Ascending aorta (tissue), 2 donors: Measurements from ENCODE around the gene DMPK. TPM values are rescaled to one million over a fixed set of nuclear protein-coding genes. Genes with fewer than 3 reads are reported as not detected.
A peak's percentile ranks its signal among the peaks of the same experiment; 100 is the strongest.

Experiments
- DNase-seq, 2 donors: peaks; one replicate each; pipeline ENCODE4 v3.0.0-alpha.2; 2019; ENCODE audit warnings: low spot score in 2 of 2
- H3K27ac ChIP-seq, 2 donors: fragments of 200-600 bp; sonication (generic); one replicate each; pipeline ENCODE4 v1.5.1; 2016 to 2017; ENCODE audit warnings: mild to moderate bottlenecking in 1 of 2
- H3K27me3 ChIP-seq: fragments of 200-600 bp; sonication (generic); one replicate; pipeline ENCODE4 v1.5.1; 2017
- H3K36me3 ChIP-seq, 2 donors: fragments of 200-600 bp; sonication (generic); one replicate each; pipeline ENCODE4 v1.5.1; 2016
- H3K4me1 ChIP-seq, 2 donors: fragments of 200-600 bp; sonication (generic); one replicate each; pipeline ENCODE4 v1.5.1; 2016 to 2017; ENCODE audit warnings: mild to moderate bottlenecking in 1 of 2
- H3K4me3 ChIP-seq, 2 donors: fragments of 200-600 bp; sonication (generic); one replicate each; pipeline ENCODE4 v1.5.1; 2016 to 2017; ENCODE audit warnings: mild to moderate bottlenecking in 1 of 2
- H3K9me3 ChIP-seq, 2 donors: fragments of 200-600 bp; sonication (generic); one replicate each; pipeline ENCODE4 v1.5.1; 2016
- CTCF ChIP-seq, 3 experiments: fragments of 200-600 bp in 2 of 3; fragments of 450-650 bp in 1 of 3; sonication (generic) in 2 of 3; IDR thresholded peaks; one replicate each; pipeline ENCODE4 v1.5.1; 2016 to 2019; ENCODE audit warnings: antibody characterized with exemption in 3 of 3, mild to moderate bottlenecking in 1 of 3, moderate library complexity in 1 of 3
- intact Hi-C: fragments of 100-400 bp; cut with DNase I; formaldehyde crosslinking; loops from one replicate; pipeline ENCODE4 v1.15.1; 2023
- total RNA-seq: library from RNA; depleted of rRNA; stranded (reverse); fragments of >200 nt; gene quantifications from one replicate; pipeline ENCODE4 v1.1.0, GENCODE V29; 2016

DMPK gene
- total RNA-seq, 1 donor from 2014 or later, result 76.8 TPM

GRCh38 chr19:45766296-45766868 is 15.9 kb downstream of the DMPK start:
- no peak for TF ChIP-seq CTCF (IDR thresholded peaks at IDR 0.05)
- DNase-seq, result no peak
- no peaks in the 10 kb centered on the region for H3K27me3 ChIP-seq
- peak overlapping the region; percentile 96 for H3K27ac ChIP-seq
- peak overlapping the region; percentile 84 to 88 for H3K4me3 ChIP-seq
- intact Hi-C loops, result loop anchor here (5.0 kb wide), 1 partner anchor 184 kb away; the partner anchor contains the start of gene OPA3
- peaks cover 27 to 45% of the 10 kb centered on the region in 2 donors for H3K4me1 ChIP-seq
- H3K36me3 ChIP-seq, result peaks cover 0 to 2% of the 10 kb centered on the region in 2 donors
- H3K9me3 ChIP-seq, result no peaks in the 10 kb centered on the region

DNA sequence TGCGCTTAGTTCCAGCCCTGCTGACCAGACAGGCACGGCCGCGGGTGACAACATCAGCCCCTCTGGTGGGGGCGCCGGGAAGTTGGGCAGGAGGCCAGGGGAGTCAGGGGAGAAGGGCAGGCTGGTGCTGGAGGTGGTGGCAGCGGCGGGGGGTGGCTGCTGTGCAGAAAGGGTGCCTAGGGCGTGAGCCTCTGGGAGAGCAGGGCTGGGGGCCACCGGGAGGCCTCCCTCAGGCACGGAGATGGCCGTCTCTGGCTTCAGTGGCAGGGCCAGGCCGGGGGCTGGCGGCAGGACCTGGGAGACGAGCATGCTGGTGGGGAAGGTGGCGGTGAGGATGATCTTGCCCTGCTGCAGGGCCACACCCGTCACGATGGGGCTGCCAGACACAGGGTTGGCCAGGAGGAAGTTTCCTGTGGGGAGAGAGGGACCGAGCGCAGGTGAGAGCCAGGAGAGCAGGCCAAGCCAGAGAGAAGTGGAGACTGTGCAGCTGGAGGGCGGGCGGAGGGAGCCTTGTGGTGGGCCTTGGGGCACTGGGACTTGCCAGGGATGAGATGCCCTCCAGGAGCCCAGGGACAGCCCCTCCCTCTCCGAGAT is 16.5 kb downstream of the DMPK start:
- no peak for DNase-seq
- Histone ChIP-seq H3K27ac (peak overlapping the region; percentile 96), H3K4me1 (peaks cover 27 to 39% of the 10 kb centered on the region in 2 donors), H3K27me3 (no peaks in the 10 kb centered on the region), H3K36me3 (no peaks in the 10 kb centered on the region), H3K4me3 (peak overlapping the region; percentile 84 to 88), H3K9me3 (no peaks in the 10 kb centered on the region)
- intact Hi-C loops, result loop anchor here (5.0 kb wide), 1 partner anchor 183 kb away; the partner anchor contains the start of gene OPA3
- no peak for TF ChIP-seq CTCF (IDR thresholded peaks at IDR 0.05)

DNA sequence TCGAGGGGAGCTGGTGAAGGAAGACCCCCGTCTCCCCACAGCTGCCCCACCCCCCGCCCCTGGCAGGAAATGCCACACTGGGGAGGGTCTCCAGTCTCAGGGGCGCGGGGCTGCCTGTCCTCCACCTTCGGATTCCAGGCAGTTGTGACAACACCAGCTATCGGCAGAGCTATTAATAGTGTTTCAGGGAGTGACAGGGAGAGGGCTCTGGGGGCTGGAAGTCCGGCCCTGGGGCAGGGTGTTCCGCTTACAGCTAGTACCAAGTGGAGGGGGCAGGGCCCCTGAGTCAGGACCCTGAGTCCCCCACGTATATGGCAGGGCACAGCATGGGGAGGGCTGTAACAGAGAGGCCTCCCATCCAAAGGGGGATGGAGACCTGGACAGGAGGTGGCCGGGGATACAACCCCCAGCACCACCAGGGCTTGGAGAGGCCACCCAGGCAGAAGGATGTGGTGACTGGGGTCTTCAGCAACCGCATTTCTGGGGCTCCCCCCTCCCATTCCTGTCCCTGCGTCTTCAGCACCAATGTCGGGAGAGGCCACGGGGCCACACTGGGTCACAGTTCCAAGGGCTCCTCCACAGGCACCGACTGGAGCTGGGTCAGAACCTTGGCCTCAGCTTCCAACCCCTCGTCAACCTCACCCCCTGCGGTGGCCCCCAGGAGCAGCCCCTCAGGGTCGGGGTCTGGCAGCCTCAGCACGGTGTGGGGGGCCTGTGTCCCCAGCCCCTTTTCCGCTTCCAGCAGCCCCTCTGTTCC is 17.2 kb downstream of the DMPK start:
- no peak for DNase-seq

GRCh38 chr19:45764475-45764874 is 17.8 kb downstream of the DMPK start:
- Histone ChIP-seq H3K27me3 (no peaks in the 10 kb centered on the region), H3K4me3 (peak overlapping the region in 1 of 2 donors; percentile 43), H3K27ac (peak overlapping the region; percentile 96), H3K36me3 (no peaks in the 10 kb centered on the region), H3K4me1 (peaks cover 23 to 36% of the 10 kb centered on the region in 2 donors), H3K9me3 (no peaks in the 10 kb centered on the region)
- intact Hi-C loops, result no loop called here
- DNase-seq, result no peak
- TF ChIP-seq CTCF (IDR thresholded peaks at IDR 0.05), result no peak

More for the DNA sequence above, 17.2 kb downstream of the DMPK start:
- Histone ChIP-seq H3K4me3 (peak overlapping the region in 1 of 2 donors; percentile 43), H3K27ac (peak overlapping the region; percentile 96), H3K9me3 (no peaks in the 10 kb centered on the region), H3K27me3 (no peaks in the 10 kb centered on the region), H3K36me3 (no peaks in the 10 kb centered on the region), H3K4me1 (peaks cover 27 to 38% of the 10 kb centered on the region in 2 donors)
- TF ChIP-seq CTCF (IDR thresholded peaks at IDR 0.05), result no peak
- intact Hi-C loops, result loop anchor here (5.0 kb wide), 1 partner anchor 183 kb away; the partner anchor contains the start of gene OPA3

DNA sequence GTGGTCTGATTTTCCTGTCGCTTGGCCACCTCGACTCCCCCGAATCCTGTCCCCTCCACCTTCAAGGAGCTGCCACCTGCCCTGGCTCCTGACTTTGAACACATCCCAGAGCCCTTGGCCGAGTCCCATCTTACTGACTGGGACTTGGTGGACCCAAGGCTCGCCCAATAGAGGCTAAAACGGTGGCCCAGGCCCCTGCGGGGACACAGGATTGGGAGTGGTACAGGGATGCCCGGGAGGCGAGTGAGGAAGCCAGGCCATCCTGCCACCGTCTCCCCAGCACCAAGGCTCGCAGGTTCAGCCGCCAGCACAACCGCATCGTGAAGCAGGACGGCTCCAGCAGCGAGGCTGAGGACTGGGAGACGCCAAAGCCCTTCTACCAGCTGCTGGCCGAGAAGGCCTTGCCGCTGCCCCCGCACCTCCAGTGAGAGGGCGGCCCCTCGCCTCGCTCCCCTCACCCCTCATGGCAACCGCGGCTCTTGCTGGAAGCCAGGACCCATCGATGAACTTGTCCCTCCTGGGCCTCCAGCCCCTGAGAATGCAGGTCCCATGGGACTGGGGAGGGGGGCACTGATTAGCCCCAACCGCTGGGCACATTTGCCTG is 18.5 kb downstream of the DMPK start:
- peak overlapping the region; percentile 35 to 43 for H3K4me3 ChIP-seq
- intact Hi-C loops, result no loop called here

More for the DNA sequence above, 18.5 kb downstream of the DMPK start:
- Histone ChIP-seq H3K36me3 (no peaks in the 10 kb centered on the region), H3K9me3 (no peaks in the 10 kb centered on the region), H3K27me3 (no peaks in the 10 kb centered on the region), H3K27ac (peak overlapping the region; percentile 96), H3K4me1 (peaks cover 23 to 36% of the 10 kb centered on the region in 2 donors)
- DNase-seq, result no peak
- TF ChIP-seq CTCF (IDR thresholded peaks at IDR 0.05), result no peak
